Measurements from ENCODE around the gene TP73.

TP73 gene

GRCh38 chr1:3763351-3764125 lies 111.2 kb downstream of the TP73 start:
- DNase-seq (ENCODE audit: low read depth), result no peak
- no peak overlapping the region for H3K4me3 ChIP-seq (ENCODE audit: low read depth, low read length)
- TF ChIP-seq CTCF (IDR thresholded peaks at IDR 0.05; ENCODE audit: low read depth, low read length, missing control alignments), result no peak

- no peak for DNase-seq (ENCODE audit: low read depth)
- H3K4me3 ChIP-seq (ENCODE audit: low read depth, low read length), result no peak overlapping the region
- TF ChIP-seq CTCF (IDR thresholded peaks at IDR 0.05; ENCODE audit: low read depth, low read length, missing control alignments), result no peak
Observed at GRCh38 chr1:3767328-3767925, 115.1 kb downstream of the TP73 start.

- TF ChIP-seq CTCF (IDR thresholded peaks at IDR 0.05; ENCODE audit: low read depth, low read length, missing control alignments), result no peak
- no peak overlapping the region for H3K4me3 ChIP-seq (ENCODE audit: low read depth, low read length)
- DNase-seq (ENCODE audit: low read depth), result no peak
Observed at GRCh38 chr1:3768811-3769390, 116.6 kb downstream of the TP73 start.

- DNase-seq (ENCODE audit: low read depth), result no peak
- no peak for TF ChIP-seq CTCF (IDR thresholded peaks at IDR 0.05; ENCODE audit: low read depth, low read length, missing control alignments)
- H3K4me3 ChIP-seq (ENCODE audit: low read depth, low read length), result no peak overlapping the region
Observed at GRCh38 chr1:3770047-3770765, 117.9 kb downstream of the TP73 start.

GRCh38 chr1:3771108-3772026 lies 119.1 kb downstream of the TP73 start:
- no peak for TF ChIP-seq CTCF (IDR thresholded peaks at IDR 0.05; ENCODE audit: low read depth, low read length, missing control alignments)
- H3K4me3 ChIP-seq (ENCODE audit: low read depth, low read length), result peak overlapping the region; percentile 59
- DNase-seq (ENCODE audit: low read depth), result no peak

- peak overlapping the region; percentile 59 for H3K4me3 ChIP-seq (ENCODE audit: low read depth, low read length)
- DNase-seq (ENCODE audit: low read depth), result peak; percentile 49
- TF ChIP-seq CTCF (IDR thresholded peaks at IDR 0.05; ENCODE audit: low read depth, low read length, missing control alignments), result no peak
Observed at GRCh38 chr1:3772027-3772714, 119.9 kb downstream of the TP73 start.

All from GM12864 (cell line).